Naive thymus-derived CD8-positive, alpha-beta T cell (primary cell): ENCODE results near the gene DENND5A. TPM values are rescaled to one million over a fixed set of nuclear protein-coding genes. Genes with fewer than 3 reads are reported as not detected.
"Not testable (repeated sequence)": the region's sequence is repeated elsewhere in the genome, so short reads cannot be mapped to it uniquely, and the experiment has no call there.

Source experiments
- ATAC-seq, 2 donors: fragments of 150-1000 bp; cut with Tn5 transposase in 1 of 2; sonication (Bioruptor Pico), chemical (Tn5 transposase) in 1 of 2; 1 replicate in 1 of 2; 2 replicates in 1 of 2; pipeline ENCODE4 v1.10.0; 2021; ENCODE audit warnings: mild to moderate bottlenecking in 2 of 2, moderate library complexity in 2 of 2
- POLR2A ChIA-PET: fragments of 350-600 bp; sonication (Branson Sonifier 250); formaldehyde crosslinking; loops from one replicate; lab custom pipeline; 2021; ENCODE audit warnings: antibody characterized with exemption; lab: Charles Lee
- DNase-seq, 10 donors: peaks; one replicate each; pipeline versions ENCODE4 v3.0.0 to v3.0.0-alpha.2; 2020 to 2022
- H3K27ac Mint-ChIP-seq, 10 donors: one replicate each; pipeline ENCODE4 v1.8.0; 2020 to 2022; ENCODE audit warnings: mild to moderate bottlenecking in 10 of 10, mixed read lengths in 10 of 10, moderate library complexity in 4 of 10, inconsistent platforms in 1 of 10
- H3K27me3 Mint-ChIP-seq, 5 donors: one replicate each; pipeline ENCODE4 v1.8.0; 2021 to 2022; ENCODE audit warnings: mixed read lengths in 5 of 5
- H3K36me3 Mint-ChIP-seq, 3 donors: one replicate each; pipeline ENCODE4 v1.8.0; 2020 to 2022; ENCODE audit warnings: mixed read lengths in 3 of 3, mild to moderate bottlenecking in 2 of 3, inconsistent platforms in 1 of 3
- H3K4me1 Mint-ChIP-seq, 4 donors: one replicate each; pipeline ENCODE4 v1.8.0; 2021 to 2022; ENCODE audit warnings: mixed read lengths in 4 of 4
- H3K4me3 Mint-ChIP-seq, 10 donors: one replicate each; pipeline ENCODE4 v1.8.0; 2020 to 2022; ENCODE audit warnings: mild to moderate bottlenecking in 10 of 10, mixed read lengths in 10 of 10, moderate library complexity in 6 of 10, inconsistent platforms in 1 of 10
- H3K9me3 Mint-ChIP-seq, 9 donors: one replicate each; pipeline ENCODE4 v1.8.0; 2020 to 2022; ENCODE audit warnings: mixed read lengths in 9 of 9, mild to moderate bottlenecking in 3 of 9, inconsistent platforms in 1 of 9, moderate library complexity in 1 of 9
- polyA plus RNA-seq, 3 donors: library from polyadenylated mRNA; unstranded; fragments of 300-500 nt; fragmentation: Illumina TruSeq; gene quantifications; one replicate each; pipeline ENCODE4 v1.2.3, GENCODE V29; 2021
- total RNA-seq, 8 experiments: library from RNA in 2 of 8; stranded (reverse) in 2 of 8; gene quantifications; one replicate each; pipeline ENCODE4 v1.2.3 and lab custom pipeline; 2021 to 2026

The DENND5A gene
- total and polyA plus RNA-seq, 5 experiments from 2014 or later: 26.4 to 122 (median 65.3) TPM

GRCh38 chr11:9099617-9100016 lies 165.5 kb downstream of the DENND5A start:
- Mint-ChIP-seq H3K36me3 (peaks cover 0 to 2% (median 0%) of the 10 kb centered on the region in 3 donors), H3K9me3 (no peaks in the 10 kb centered on the region), H3K27ac (no peak overlapping the region), H3K4me1 (peaks cover 0 to 2% (median 0%) of the 10 kb centered on the region in 4 donors), H3K27me3 (peaks cover 15 to 21% (median 19%) of the 10 kb centered on the region in 5 donors), H3K4me3 (no peak overlapping the region)
- POLR2A ChIA-PET: no interaction called here
- DNase-seq (no peak), ATAC-seq (no peak)

GRCh38 chr11:9098455-9098854 lies 166.7 kb downstream of the DENND5A start:
- not testable (repeated sequence) for H3K36me3 Mint-ChIP-seq, ATAC-seq, H3K4me3 Mint-ChIP-seq, H3K27ac Mint-ChIP-seq, H3K9me3 Mint-ChIP-seq, H3K4me1 Mint-ChIP-seq, DNase-seq
- POLR2A ChIA-PET: interaction anchor here (0.7 kb wide), 1 partner anchor 135 kb away, joined by 3 read pairs; no protein-coding TSS in a partner anchor
- peaks cover 19 to 31% (median 24%) of the 10 kb centered on the region in 5 donors for H3K27me3 Mint-ChIP-seq

DNA sequence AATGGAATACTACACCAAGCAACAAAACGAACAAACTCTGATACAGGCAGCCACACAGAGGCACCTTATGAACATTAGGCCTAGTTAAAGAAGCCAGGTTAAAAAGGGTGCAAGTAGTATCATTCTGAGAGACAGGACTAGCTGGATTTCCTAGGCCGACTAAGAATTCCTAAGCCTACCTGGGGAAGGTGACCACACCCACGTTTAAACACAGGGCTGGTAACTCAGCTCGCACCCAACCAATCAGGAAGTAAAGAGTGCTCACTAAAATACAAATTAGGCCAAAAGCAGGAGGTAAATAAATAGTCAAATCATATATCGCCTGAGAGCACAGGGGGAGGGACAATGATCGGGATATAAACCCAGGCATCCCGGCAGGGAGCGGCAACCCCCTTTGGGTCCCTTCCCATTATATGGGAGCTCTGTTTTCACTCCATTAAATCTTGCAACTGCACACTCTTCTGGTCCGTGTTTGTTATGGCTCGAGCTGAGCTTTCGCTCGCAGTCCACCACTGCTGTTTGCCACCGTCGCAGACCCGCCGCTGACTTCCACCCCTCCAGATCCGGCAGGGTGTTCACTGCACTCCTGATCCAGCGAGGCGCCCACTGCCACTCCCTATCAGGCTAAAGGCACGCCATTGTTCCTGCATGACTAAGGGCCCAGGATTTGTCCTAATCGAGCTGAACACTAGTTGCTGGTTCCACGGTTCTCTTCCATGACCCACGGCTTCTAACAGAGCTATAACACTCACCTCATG lies 167.8 kb downstream of the DENND5A start:
- not testable (repeated sequence) for H3K27ac Mint-ChIP-seq, DNase-seq

DNA sequence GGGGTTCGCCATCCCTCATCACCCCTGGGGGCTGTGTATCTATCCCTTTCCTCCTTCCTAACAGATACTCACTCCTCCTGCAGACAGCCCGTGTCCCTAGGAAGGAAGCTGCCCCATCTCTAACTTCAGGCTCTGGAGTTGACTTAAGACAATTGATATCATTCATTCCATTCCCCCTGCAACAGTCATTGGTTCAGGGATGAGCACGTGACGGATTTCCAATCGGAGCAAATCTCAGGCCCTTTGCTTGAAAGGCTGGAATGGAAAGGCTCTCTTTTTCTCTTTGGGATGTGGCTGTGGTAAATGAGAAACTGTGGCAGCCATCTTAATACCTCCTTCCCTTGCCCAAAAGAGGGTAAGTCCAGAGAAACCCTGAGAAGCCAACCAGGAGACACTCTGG lies 168.7 kb downstream of the DENND5A start:
- Mint-ChIP-seq H3K9me3 (no peaks in the 10 kb centered on the region), H3K4me3 (no peak overlapping the region), H3K36me3 (peaks cover 0 to 3% (median 2%) of the 10 kb centered on the region in 3 donors), H3K27me3 (peaks cover 32 to 47% (median 39%) of the 10 kb centered on the region in 5 donors), H3K4me1 (peaks cover 0 to 7% (median 6%) of the 10 kb centered on the region in 4 donors), H3K27ac (no peak overlapping the region)
- POLR2A ChIA-PET: no interaction called here
- ATAC-seq (no peak), DNase-seq (no peak)

More for the DNA sequence above, 167.8 kb downstream of the DENND5A start:
- peaks cover 28 to 42% (median 34%) of the 10 kb centered on the region in 5 donors for H3K27me3 Mint-ChIP-seq
- H3K9me3 Mint-ChIP-seq, H3K4me1 Mint-ChIP-seq, ATAC-seq, H3K36me3 Mint-ChIP-seq, POLR2A ChIA-PET, H3K4me3 Mint-ChIP-seq: not testable (repeated sequence)

- POLR2A ChIA-PET: no interaction called here
- DNase-seq: no peak
- no peak for ATAC-seq
- peaks cover 0 to 3% (median 2%) of the 10 kb centered on the region in 3 donors for H3K36me3 Mint-ChIP-seq
- no peaks in the 10 kb centered on the region for H3K9me3 Mint-ChIP-seq
- no peak overlapping the region for H3K4me3 Mint-ChIP-seq
- no peak overlapping the region for H3K27ac Mint-ChIP-seq
- H3K4me1 Mint-ChIP-seq: peaks cover 0 to 10% (median 8%) of the 10 kb centered on the region in 4 donors
- peaks cover 34 to 49% (median 40%) of the 10 kb centered on the region in 5 donors for H3K27me3 Mint-ChIP-seq
Observed at GRCh38 chr11:9095421-9095820, 169.7 kb downstream of the DENND5A start.

- Mint-ChIP-seq H3K27ac (no peak overlapping the region), H3K9me3 (no peaks in the 10 kb centered on the region), H3K27me3 (peaks cover 40 to 59% (median 46%) of the 10 kb centered on the region in 5 donors), H3K36me3 (peaks cover 0 to 3% (median 2%) of the 10 kb centered on the region in 3 donors), H3K4me3 (no peak overlapping the region), H3K4me1 (peaks cover 0 to 12% (median 9%) of the 10 kb centered on the region in 4 donors)
- POLR2A ChIA-PET: no interaction called here
- DNase-seq (no peak), ATAC-seq (no peak)
Observed at GRCh38 chr11:9094420-9094819, 170.7 kb downstream of the DENND5A start.

- no peak for DNase-seq
- Mint-ChIP-seq H3K27ac (no peak overlapping the region), H3K27me3 (peaks cover 46 to 72% (median 54%) of the 10 kb centered on the region in 5 donors), H3K4me1 (peaks cover 0 to 12% (median 9%) of the 10 kb centered on the region in 4 donors), H3K9me3 (no peaks in the 10 kb centered on the region), H3K4me3 (peak overlapping the region in 7 of 10 donors; percentile 25 to 73 (median 57)), H3K36me3 (peaks cover 0 to 3% (median 2%) of the 10 kb centered on the region in 3 donors)
- no peak for ATAC-seq
- POLR2A ChIA-PET: no interaction called here
Observed at GRCh38 chr11:9092853-9093778, 172.0 kb downstream of the DENND5A start.

GRCh38 chr11:9092072-9092471 lies 173.1 kb downstream of the DENND5A start:
- peak overlapping the region; percentile 2 to 73 (median 52) for H3K4me3 Mint-ChIP-seq
- peaks cover 47 to 82% (median 61%) of the 10 kb centered on the region in 5 donors for H3K27me3 Mint-ChIP-seq
- H3K4me1 Mint-ChIP-seq: peaks cover 0 to 12% (median 9%) of the 10 kb centered on the region in 4 donors
- POLR2A ChIA-PET: no interaction called here
- peaks cover 0 to 3% (median 2%) of the 10 kb centered on the region in 3 donors for H3K36me3 Mint-ChIP-seq
- no peak overlapping the region for H3K27ac Mint-ChIP-seq
- no peaks in the 10 kb centered on the region for H3K9me3 Mint-ChIP-seq
- DNase-seq: no peak
- no peak for ATAC-seq

GRCh38 chr11:9091044-9091922 lies 173.9 kb downstream of the DENND5A start, which contains the start of gene SCUBE2:
SCUBE2 (minus strand) TSS chr11:9091599; CDS start chr11:9091528, 71 bp downstream.
- ATAC-seq: peak; percentile 28 to 46
- Mint-ChIP-seq H3K4me3 (peak within 1 kb of the TSS; percentile 48 to 76 (median 65)), H3K27me3 (peaks cover 43 to 78% (median 60%) of the 10 kb centered on the region in 5 donors), H3K36me3 (peaks cover 0 to 3% (median under 1%) of the 10 kb centered on the region in 3 donors), H3K9me3 (no peaks in the 10 kb centered on the region), H3K4me1 (peaks cover 0 to 12% (median 9%) of the 10 kb centered on the region in 4 donors), H3K27ac (no peak within 1 kb of the TSS)
- POLR2A ChIA-PET: no interaction called here
- DNase-seq: peak in 1 of 10 donors; percentile 9

DNA sequence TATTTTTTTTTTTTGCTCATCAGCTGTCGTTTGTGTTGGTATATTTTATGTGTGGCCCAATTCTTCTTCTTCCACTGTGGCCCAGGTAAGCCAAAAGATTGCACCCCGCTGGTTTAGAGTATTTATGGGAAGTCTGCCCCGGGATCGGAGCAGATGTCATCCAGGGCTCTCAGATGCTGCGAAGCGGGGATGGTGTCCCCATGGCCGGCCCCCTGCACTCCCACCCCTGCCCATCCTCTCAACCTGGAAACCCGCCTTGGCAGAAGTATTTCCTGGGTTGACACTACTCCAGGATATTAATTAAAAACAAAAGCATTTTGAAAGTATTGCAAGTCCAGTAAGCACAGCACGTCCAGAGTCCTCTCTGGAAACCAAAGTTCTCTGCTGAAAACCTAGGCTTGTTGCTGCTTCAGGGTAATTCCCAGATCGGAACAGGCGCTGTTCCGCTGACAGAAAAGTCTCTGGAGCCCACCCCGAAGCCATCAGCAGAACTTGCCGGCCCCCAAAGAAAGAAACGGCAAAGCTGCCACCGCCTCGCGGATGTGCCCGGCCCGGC lies 174.6 kb downstream of the DENND5A start:
- H3K9me3 Mint-ChIP-seq: no peaks in the 10 kb centered on the region
- peak overlapping the region in 9 of 10 donors; percentile 23 to 76 (median 63) for H3K4me3 Mint-ChIP-seq
- peaks cover 0 to 3% (median 0%) of the 10 kb centered on the region in 3 donors for H3K36me3 Mint-ChIP-seq
- POLR2A ChIA-PET: no interaction called here
- peaks cover 41 to 74% (median 60%) of the 10 kb centered on the region in 5 donors for H3K27me3 Mint-ChIP-seq
- ATAC-seq (no peak), DNase-seq (no peak)
- H3K27ac Mint-ChIP-seq: no peak overlapping the region
- H3K4me1 Mint-ChIP-seq: peaks cover 0 to 12% (median 9%) of the 10 kb centered on the region in 4 donors

GRCh38 chr11:9089636-9090035 lies 175.5 kb downstream of the DENND5A start:
- H3K36me3 Mint-ChIP-seq: peaks cover 0 to 3% (median 0%) of the 10 kb centered on the region in 3 donors
- H3K4me1 Mint-ChIP-seq: peaks cover 0 to 12% (median 9%) of the 10 kb centered on the region in 4 donors
- peaks cover 35 to 66% (median 55%) of the 10 kb centered on the region in 5 donors for H3K27me3 Mint-ChIP-seq
- H3K4me3 Mint-ChIP-seq: peak overlapping the region in 2 of 10 donors; percentile 10 to 34
- DNase-seq (no peak), ATAC-seq (no peak)
- POLR2A ChIA-PET: no interaction called here
- H3K9me3 Mint-ChIP-seq: no peaks in the 10 kb centered on the region
- H3K27ac Mint-ChIP-seq: peak overlapping the region in 1 of 10 donors; percentile 65
